Stimulated activated CD4-positive, alpha-beta T cell treated with anti-CD3 and anti-CD28 coated beads, Interleukin-1b, Interleukin-23, amount 100 ng/mL, for 4 hours (primary cell): Measurements from ENCODE around the gene KCNQ1.
"Not testable (repeated sequence)": the region's sequence is repeated elsewhere in the genome, so short reads cannot be mapped to it uniquely, and the experiment has no call there.

Experiments
- DNase-seq, 2 donors: peaks; one replicate each; pipeline ENCODE4 v3.0.0-alpha.2; 2020; ENCODE audit warnings: low read depth in 2 of 2

Gene KCNQ1

GRCh38 chr11:2589538-2589934, 144.7 kb downstream of the KCNQ1 start:
- DNase-seq = no peak

GRCh38 chr11:2590131-2590964, 145.5 kb downstream of the KCNQ1 start:
- DNase-seq = no peak

GRCh38 chr11:2590965-2591754, 146.4 kb downstream of the KCNQ1 start:
- no peak for DNase-seq

GRCh38 chr11:2591805-2592204, 147.0 kb downstream of the KCNQ1 start:
- no peak for DNase-seq

GRCh38 chr11:2592559-2593392, 148.0 kb downstream of the KCNQ1 start:
- no peak for DNase-seq

- no peak for DNase-seq
Observed at GRCh38 chr11:2593393-2593950, 148.7 kb downstream of the KCNQ1 start.

GRCh38 chr11:2594267-2594666, 149.5 kb downstream of the KCNQ1 start:
- DNase-seq = no peak

GRCh38 chr11:2595204-2595603, 150.4 kb downstream of the KCNQ1 start:
- no peak for DNase-seq

- DNase-seq = no peak
Observed at GRCh38 chr11:2599561-2600189, 154.9 kb downstream of the KCNQ1 start.

- DNase-seq = no peak
Observed at GRCh38 chr11:2609345-2609744, 164.5 kb downstream of the KCNQ1 start.

- no peak for DNase-seq
Observed at GRCh38 chr11:2612884-2613571, 168.2 kb downstream of the KCNQ1 start.

GRCh38 chr11:2621894-2622293, 177.1 kb downstream of the KCNQ1 start:
- DNase-seq = no peak

GRCh38 chr11:2625183-2625582, 180.4 kb downstream of the KCNQ1 start:
- DNase-seq = no peak

GRCh38 chr11:2630679-2631078, 185.9 kb downstream of the KCNQ1 start:
- no peak for DNase-seq

- DNase-seq = no peak
Observed at GRCh38 chr11:2631161-2631560, 186.4 kb downstream of the KCNQ1 start.

GRCh38 chr11:2639763-2640162, 195.0 kb downstream of the KCNQ1 start:
- not testable (repeated sequence) for DNase-seq

- DNase-seq = no peak
Observed at GRCh38 chr11:2641623-2642022, 196.8 kb downstream of the KCNQ1 start.

- DNase-seq = no peak
Observed at GRCh38 chr11:2643746-2644145, 198.9 kb downstream of the KCNQ1 start.

- no peak for DNase-seq
Observed at GRCh38 chr11:2644844-2645778, 200.3 kb downstream of the KCNQ1 start.

GRCh38 chr11:2645779-2646118, 200.9 kb downstream of the KCNQ1 start:
- DNase-seq = no peak
